Adrenal gland (tissue), 12 donors: ENCODE measurements around the gene GTPBP2. TPM values are rescaled to one million over a fixed set of nuclear protein-coding genes. Genes with fewer than 3 reads are reported as not detected.
A peak's percentile ranks its signal among the peaks of the same experiment; 100 is the strongest.

ENCODE experiments used
- DNase-seq, 7 donors: peaks; one replicate each; pipeline ENCODE4 v3.0.0-alpha.2; 2019 to 2020
- H3K27ac ChIP-seq, 5 donors: fragments of 200-600 bp; sonication (generic) in 4 of 5; 1 replicate in 3 of 5; 2 replicates in 2 of 5; pipeline versions ENCODE4 v1.5.1 to v1.8.0; 2016 to 2020; ENCODE audit warnings: mild to moderate bottlenecking in 1 of 5
- H3K27me3 ChIP-seq: fragments of 200-600 bp; 2 replicates; pipeline ENCODE4 v1.8.0; 2021
- H3K36me3 ChIP-seq, 2 donors: fragments of 200-600 bp; replicated peaks in 1 of 2; 1 replicate in 1 of 2; 2 replicates in 1 of 2; pipeline versions ENCODE4 v1.5.1 to v1.8.0; 2018 to 2022
- H3K4me1 ChIP-seq, 2 donors: fragments of 200-600 bp; replicated peaks in 1 of 2; 1 replicate in 1 of 2; 2 replicates in 1 of 2; pipeline versions ENCODE4 v1.5.1 to v1.8.0; 2018 to 2021
- H3K4me3 ChIP-seq, 4 donors: fragments of 200-600 bp; sonication (generic) in 3 of 4; one replicate each; pipeline ENCODE4 v1.5.1; 2016 to 2018
- H3K9me3 ChIP-seq, 3 donors: fragments of 200-600 bp; sonication (generic) in 1 of 3; replicated peaks in 1 of 3; 1 replicate in 2 of 3; 2 replicates in 1 of 3; pipeline versions ENCODE4 v1.5.1 to v1.8.0; 2016 to 2021
- POLR2A ChIP-seq, 2 donors: fragments of 450-650 bp; IDR thresholded peaks; one replicate each; pipeline ENCODE4 v1.6.1; 2017; ENCODE audit warnings: antibody characterized with exemption in 2 of 2, mild to moderate bottlenecking in 2 of 2, moderate library complexity in 1 of 2
- WGBS, 4 donors: extraction: QIAGEN DNeasy Blood & Tissue Kit in 2 of 4; methylation state at CpG; one replicate each; pipeline versions ENCODE4 v1.1.5 to v1.1.7; 2013 to 2017; 5-methylcytosine and 5-hydroxymethylcytosine counted together
- intact Hi-C, 2 donors: fragments of 100-400 bp; cut with DNase I; formaldehyde crosslinking; loops; one replicate each; pipeline versions ENCODE4 v1.14.1 to v1.15.0; 2022 to 2023
- polyA plus RNA-seq, 3 donors: library from polyadenylated mRNA; stranded (reverse); fragments of 200-250 nt in 2 of 3; fragments of 350-450 nt in 1 of 3; fragmentation: Illumina TruSeq in 1 of 3; extraction: RNeasy Lipid Tissue Mini Kit (QIAGEN cat#74804) in 1 of 3; gene quantifications; one replicate each; pipeline ENCODE4 v1.2.3, GENCODE V29; 2013 to 2014
- total RNA-seq, 9 donors: library from RNA; depleted of rRNA in 4 of 9; stranded (reverse); fragments of >200 nt in 4 of 9; fragments of 120-200 nt in 1 of 9; fragmentation: NEBNext Ultra II Directional in 1 of 9; extraction: Animal tissue kit (Norgen Biotek cat#: 25700) in 1 of 9; gene quantifications; one replicate each; pipeline versions ENCODE4 v1.1.0 to v1.2.4, GENCODE V29; 2013 to 2023
- TF ChIP-seq, protein P1 (sequence below), 6 experiments: fragments of 450-650 bp in 4 of 6; fragments of 200-600 bp in 2 of 6; sonication (generic) in 1 of 6; IDR thresholded peaks; 1 replicate in 5 of 6; 2 replicates in 1 of 6; pipeline versions ENCODE4 v1.5.1 to v1.8.0; 2016 to 2021; ENCODE audit warnings: antibody characterized with exemption in 6 of 6, mild to moderate bottlenecking in 2 of 6, moderate library complexity in 1 of 6
- donor health status: healthy with polysubstance abuse.
- donor health status: Bipolar disorder and iron deficiency.
- donor health status: DM: yes; HTN: yes; CAD: no.
- donor health status: DM: no; HTN: no; CAD: no.
- donor health status: DM: no; HTN: no; CAD: no.
- donor health status: DM: yes; HTN: yes; CAD: no.

The GTPBP2 gene
- total and polyA plus RNA-seq, 12 donors = 16.5 to 73.5 (median 43.5) TPM

DNA sequence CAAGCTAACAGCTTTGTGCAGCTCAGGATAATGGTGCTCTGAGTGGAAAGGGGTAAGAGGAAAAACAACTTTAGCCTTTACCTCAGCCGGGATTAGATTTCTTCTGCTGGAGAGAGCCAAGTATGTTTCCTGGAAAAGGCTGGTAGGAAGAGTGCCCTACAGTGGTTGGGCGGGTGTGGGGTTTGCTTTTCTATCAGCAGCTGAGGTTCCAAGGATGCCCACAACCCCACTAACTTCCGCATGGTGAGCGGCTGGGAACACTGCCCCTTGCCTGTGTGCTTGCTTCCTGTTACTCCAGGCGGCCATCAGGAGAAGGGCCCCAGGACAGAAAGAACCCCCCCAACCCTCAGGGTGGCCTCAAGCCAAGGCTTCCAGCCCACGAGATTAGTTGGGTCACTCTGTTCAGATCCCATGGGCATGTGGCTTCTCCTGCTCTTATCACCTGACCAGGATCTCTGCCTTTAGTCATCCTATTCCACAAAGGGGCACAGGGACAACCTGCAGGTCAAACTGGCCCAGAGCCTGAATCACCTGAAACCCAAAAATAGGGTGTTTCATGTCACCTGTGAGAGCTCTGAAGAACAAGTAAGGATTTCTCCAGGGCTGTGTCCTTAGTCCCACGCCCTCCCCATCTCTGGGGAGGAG lies 48.0 kb upstream of the GTPBP2 start:
- no peak for DNase-seq
- H3K27ac ChIP-seq = no peak overlapping the region
- no peak overlapping the region for H3K4me3 ChIP-seq
- TF ChIP-seq, protein P1, sequence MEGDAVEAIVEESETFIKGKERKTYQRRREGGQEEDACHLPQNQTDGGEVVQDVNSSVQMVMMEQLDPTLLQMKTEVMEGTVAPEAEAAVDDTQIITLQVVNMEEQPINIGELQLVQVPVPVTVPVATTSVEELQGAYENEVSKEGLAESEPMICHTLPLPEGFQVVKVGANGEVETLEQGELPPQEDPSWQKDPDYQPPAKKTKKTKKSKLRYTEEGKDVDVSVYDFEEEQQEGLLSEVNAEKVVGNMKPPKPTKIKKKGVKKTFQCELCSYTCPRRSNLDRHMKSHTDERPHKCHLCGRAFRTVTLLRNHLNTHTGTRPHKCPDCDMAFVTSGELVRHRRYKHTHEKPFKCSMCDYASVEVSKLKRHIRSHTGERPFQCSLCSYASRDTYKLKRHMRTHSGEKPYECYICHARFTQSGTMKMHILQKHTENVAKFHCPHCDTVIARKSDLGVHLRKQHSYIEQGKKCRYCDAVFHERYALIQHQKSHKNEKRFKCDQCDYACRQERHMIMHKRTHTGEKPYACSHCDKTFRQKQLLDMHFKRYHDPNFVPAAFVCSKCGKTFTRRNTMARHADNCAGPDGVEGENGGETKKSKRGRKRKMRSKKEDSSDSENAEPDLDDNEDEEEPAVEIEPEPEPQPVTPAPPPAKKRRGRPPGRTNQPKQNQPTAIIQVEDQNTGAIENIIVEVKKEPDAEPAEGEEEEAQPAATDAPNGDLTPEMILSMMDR (IDR thresholded peaks at IDR 0.05) = no peak
- TF ChIP-seq POLR2A (IDR thresholded peaks at IDR 0.05) = no peak
- H3K27me3 ChIP-seq = no peaks in the 10 kb centered on the region
- intact Hi-C loops = no loop called here
- no peaks in the 10 kb centered on the region for H3K9me3 ChIP-seq
- peaks cover 19 to 20% of the 10 kb centered on the region in 2 donors for H3K4me1 ChIP-seq
- WGBS, 4 donors = 71 to 98% (median 85%) methylated on average over 3 to 7 of the region's 7 CpGs
- peaks cover 0 to 72% of the 10 kb centered on the region in 2 donors for H3K36me3 ChIP-seq

DNA sequence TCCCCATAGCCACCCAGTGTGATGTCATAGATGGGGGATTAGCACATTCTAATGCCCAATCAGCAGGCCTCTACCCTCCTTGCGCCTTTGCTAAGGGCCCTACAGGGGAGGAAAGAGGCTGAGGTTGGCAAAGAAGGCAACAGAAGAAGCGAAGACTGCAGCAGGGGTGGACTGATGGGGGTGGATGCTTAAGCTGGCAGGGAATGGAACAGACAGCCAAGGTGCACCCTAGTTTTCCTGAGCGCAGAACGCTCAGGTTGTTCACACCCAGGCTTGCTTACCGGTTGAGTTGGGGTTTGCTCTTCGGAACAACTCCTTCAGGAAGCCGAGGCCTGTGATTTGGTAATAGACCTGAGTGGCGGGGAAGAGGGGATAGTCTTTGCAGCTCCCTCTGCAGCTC lies 45.9 kb upstream of the GTPBP2 start:
- no peak for DNase-seq
- Histone ChIP-seq H3K36me3 (peaks cover 0 to 76% of the 10 kb centered on the region in 2 donors), H3K27ac (no peak overlapping the region), H3K4me1 (peaks cover 23 to 25% of the 10 kb centered on the region in 2 donors), H3K4me3 (no peak overlapping the region), H3K27me3 (no peaks in the 10 kb centered on the region), H3K9me3 (no peaks in the 10 kb centered on the region)
- WGBS, 4 donors = 91 to 98% (median 95%) methylated on average over 8 of the region's 8 CpGs
- TF ChIP-seq, protein P1 (IDR thresholded peaks at IDR 0.05) = no peak
- no peak for TF ChIP-seq POLR2A (IDR thresholded peaks at IDR 0.05)
- intact Hi-C loops = no loop called here

DNA sequence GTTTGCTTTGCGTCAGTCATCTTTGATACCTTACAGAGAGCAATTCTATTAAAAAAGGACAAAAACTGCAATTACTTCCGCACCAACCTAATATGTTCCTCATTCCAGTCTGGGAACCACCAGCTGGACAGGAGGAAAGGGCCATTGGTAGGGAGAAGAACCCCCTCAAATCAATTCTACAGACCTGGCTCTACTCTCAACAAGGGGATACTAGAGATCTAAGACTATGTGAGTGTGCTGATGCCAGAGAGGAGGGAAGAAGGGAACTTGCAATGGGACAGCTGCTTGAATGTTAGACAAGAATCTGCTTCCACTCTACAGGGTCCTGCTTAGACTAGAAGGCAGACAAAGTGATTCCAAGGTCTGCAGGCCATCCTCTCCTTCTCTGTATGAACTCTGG lies 45.2 kb upstream of the GTPBP2 start:
- Histone ChIP-seq H3K27ac (peak overlapping the region in 1 of 5 donors; percentile 85), H3K27me3 (no peaks in the 10 kb centered on the region), H3K4me3 (no peak overlapping the region), H3K9me3 (no peaks in the 10 kb centered on the region), H3K4me1 (peaks cover 23 to 31% of the 10 kb centered on the region in 2 donors), H3K36me3 (peaks cover 0 to 71% of the 10 kb centered on the region in 2 donors)
- intact Hi-C loops = no loop called here
- TF ChIP-seq POLR2A (IDR thresholded peaks at IDR 0.05) = no peak
- TF ChIP-seq, protein P1 (IDR thresholded peaks at IDR 0.05) = no peak
- 91 to 93% (median 93%) methylated on average over 2 of the region's 2 CpGs for WGBS, 4 donors
- DNase-seq = no peak

DNA sequence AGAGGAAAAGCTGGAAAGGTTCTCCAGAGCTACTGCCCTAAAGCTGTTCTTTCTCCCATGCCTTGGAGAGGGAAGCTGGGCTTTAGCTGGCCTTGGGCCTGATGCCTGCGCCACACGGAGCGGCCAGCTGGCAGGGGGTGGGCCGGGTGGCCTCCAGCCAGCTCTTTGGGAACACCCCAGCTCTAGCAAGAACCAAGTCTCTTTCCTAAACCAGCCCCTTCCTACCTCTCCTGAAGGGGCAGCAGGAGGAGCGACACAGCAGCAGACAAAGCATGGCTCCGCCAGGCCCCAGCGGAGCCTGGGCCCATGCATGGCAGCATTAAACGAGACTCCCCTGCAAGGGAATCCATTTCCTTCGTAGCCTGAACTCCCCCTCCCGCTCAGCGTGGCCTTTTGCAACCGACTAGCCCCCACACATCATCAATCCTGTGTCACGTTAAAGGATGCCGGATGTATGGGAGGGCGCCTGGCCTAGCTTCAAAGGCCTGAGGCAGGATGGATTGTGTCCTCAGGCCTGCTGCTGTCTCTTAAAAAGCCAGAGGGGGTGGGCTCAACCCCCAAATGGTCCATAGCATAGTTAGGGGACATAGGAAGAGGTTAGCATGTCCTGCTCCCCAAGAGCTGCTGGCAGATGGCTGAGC lies 44.5 kb upstream of the GTPBP2 start:
- WGBS, 4 donors = 47 to 67% (median 56%) methylated on average over 3 to 15 of the region's 15 CpGs
- H3K36me3 ChIP-seq = peaks cover 0 to 70% of the 10 kb centered on the region in 2 donors
- TF ChIP-seq POLR2A (IDR thresholded peaks at IDR 0.05) = no peak
- TF ChIP-seq, protein P1 (IDR thresholded peaks at IDR 0.05) = no peak
- no peaks in the 10 kb centered on the region for H3K9me3 ChIP-seq
- intact Hi-C loops = no loop called here
- H3K4me1 ChIP-seq = peaks cover 24 to 38% of the 10 kb centered on the region in 2 donors
- DNase-seq = peak; percentile 69 to 83 (median 77)
- H3K27me3 ChIP-seq = no peaks in the 10 kb centered on the region
- peak overlapping the region in 3 of 5 donors; percentile 75 to 85 (median 77) for H3K27ac ChIP-seq
- no peak overlapping the region for H3K4me3 ChIP-seq
